ENCODE data around the gene EIF5B.
"Not testable (repeated sequence)": the region's sequence is repeated elsewhere in the genome, so short reads cannot be mapped to it uniquely, and the experiment has no call there.

EIF5B gene

GRCh38 chr2:99337113-99338028 is at the start of gene EIF5B:
EIF5B (plus strand) TSS chr2:99337389; CDS start chr2:99337555, 166 bp downstream.
- Histone ChIP-seq H3K36me3 (ENCODE audit: control insufficient read depth, insufficient read depth, low read length) (no peaks in the 10 kb centered on the region; the same call in 1 of the 2 replicates), H3K4me3 (replicated peaks; ENCODE audit: low read depth, low read length) (peak within 1 kb of the TSS; percentile 96), H3K27me3 (replicated peaks; ENCODE audit: control insufficient read depth, insufficient read depth, low read length) (no peaks in the 10 kb centered on the region)
- TF ChIP-seq CTCF (IDR thresholded peaks at IDR 0.05; ENCODE audit: insufficient read depth, low read length, poor library complexity, severe bottlenecking): peak; percentile 88
- peak; percentile 97 for DNase-seq (ENCODE audit: extremely low read depth, insufficient read length)

- Histone ChIP-seq H3K4me3 (replicated peaks; ENCODE audit: low read depth, low read length) (no peak overlapping the region), H3K36me3 (ENCODE audit: control insufficient read depth, insufficient read depth, low read length) (no peaks in the 10 kb centered on the region), H3K27me3 (replicated peaks; ENCODE audit: control insufficient read depth, insufficient read depth, low read length) (no peaks in the 10 kb centered on the region)
- no peak for TF ChIP-seq CTCF (IDR thresholded peaks at IDR 0.05; ENCODE audit: insufficient read depth, low read length, poor library complexity, severe bottlenecking)
- no peak for DNase-seq (ENCODE audit: extremely low read depth, insufficient read length)
Measured at GRCh38 chr2:99297994-99298393, 39.2 kb upstream of the EIF5B start.

DNA sequence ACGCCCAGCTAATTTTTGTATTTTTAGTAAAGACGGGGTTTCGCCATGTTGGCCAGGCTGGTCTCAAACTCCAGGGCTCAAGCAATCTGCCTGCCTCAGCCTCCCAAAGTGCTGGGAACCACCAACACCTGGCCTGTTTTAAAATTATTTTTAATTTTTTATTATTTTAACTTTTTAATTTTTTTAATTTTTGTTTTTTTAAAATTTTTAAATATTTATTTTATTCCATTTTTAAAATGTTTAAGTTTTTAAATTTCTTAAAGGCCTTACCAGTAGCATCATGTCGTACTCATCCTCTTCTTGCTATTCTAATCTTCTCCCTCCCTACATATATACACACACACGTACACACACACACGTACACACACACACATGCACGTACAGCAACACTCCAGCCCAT is 37.6 kb upstream of the EIF5B start:
- H3K27me3 ChIP-seq (replicated peaks; ENCODE audit: control insufficient read depth, insufficient read depth, low read length): no peaks in the 10 kb centered on the region
- H3K36me3 ChIP-seq (ENCODE audit: control insufficient read depth, insufficient read depth, low read length): no peaks in the 10 kb centered on the region; the same call in 1 of the 2 replicates
- no peak overlapping the region for H3K4me3 ChIP-seq (replicated peaks; ENCODE audit: low read depth, low read length)
- no peak for TF ChIP-seq CTCF (IDR thresholded peaks at IDR 0.05; ENCODE audit: insufficient read depth, low read length, poor library complexity, severe bottlenecking)
- no peak for DNase-seq (ENCODE audit: extremely low read depth, insufficient read length)

- H3K4me3 ChIP-seq (replicated peaks; ENCODE audit: low read depth, low read length); H3K36me3 ChIP-seq (ENCODE audit: control insufficient read depth, insufficient read depth, low read length); DNase-seq (ENCODE audit: extremely low read depth, insufficient read length); H3K27me3 ChIP-seq (replicated peaks; ENCODE audit: control insufficient read depth, insufficient read depth, low read length): not testable (repeated sequence)
Measured at GRCh38 chr2:99301097-99301496, 36.1 kb upstream of the EIF5B start, which contains the start of gene LYG1. LYG1 (minus strand) TSS chr2:99301197; CDS start chr2:99295670, 5,527 bp downstream.

DNA sequence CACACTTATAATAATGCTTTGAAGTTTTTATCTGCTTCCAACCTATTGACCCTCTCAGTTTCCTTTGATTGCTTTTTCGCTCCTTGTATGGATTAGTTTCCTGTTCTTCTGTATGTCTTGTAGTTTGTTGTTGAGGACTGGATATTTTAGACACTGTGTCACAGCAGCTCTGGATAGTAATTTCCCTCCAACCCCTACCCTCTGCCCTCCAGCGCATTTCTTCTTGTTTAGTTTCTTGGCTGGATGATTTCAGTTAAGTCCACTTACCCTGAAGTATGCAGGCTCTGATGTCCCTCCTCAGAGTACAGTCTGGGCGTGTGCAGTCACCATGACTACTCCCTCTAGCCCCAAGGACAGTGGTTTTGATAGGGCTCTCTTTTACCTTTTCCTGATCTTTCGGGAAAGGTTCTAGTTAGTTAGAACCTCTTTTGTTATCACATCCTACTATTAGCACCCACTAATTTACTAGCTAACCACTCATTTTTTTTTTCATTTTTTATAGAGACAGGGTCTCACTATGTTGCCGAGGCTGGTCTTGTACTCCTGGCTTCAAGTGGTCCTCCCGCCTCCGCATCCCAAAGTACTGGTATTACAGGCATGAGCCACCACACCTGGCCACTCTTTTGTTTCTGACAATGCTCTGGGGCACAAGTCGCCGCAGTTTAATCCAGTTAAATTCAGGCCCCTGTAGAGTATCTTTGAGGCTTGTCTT is 19.9 kb upstream of the EIF5B start:
- Histone ChIP-seq H3K36me3 (ENCODE audit: control insufficient read depth, insufficient read depth, low read length) (peaks cover 6% of the 10 kb centered on the region), H3K4me3 (replicated peaks; ENCODE audit: low read depth, low read length) (no peak overlapping the region), H3K27me3 (replicated peaks; ENCODE audit: control insufficient read depth, insufficient read depth, low read length) (no peaks in the 10 kb centered on the region)
- TF ChIP-seq CTCF (IDR thresholded peaks at IDR 0.05; ENCODE audit: insufficient read depth, low read length, poor library complexity, severe bottlenecking): no peak
- no peak for DNase-seq (ENCODE audit: extremely low read depth, insufficient read length)

- not testable (repeated sequence) for H3K36me3 ChIP-seq (ENCODE audit: control insufficient read depth, insufficient read depth, low read length); H3K4me3 ChIP-seq (replicated peaks; ENCODE audit: low read depth, low read length); DNase-seq (ENCODE audit: extremely low read depth, insufficient read length); H3K27me3 ChIP-seq (replicated peaks; ENCODE audit: control insufficient read depth, insufficient read depth, low read length)
Measured at GRCh38 chr2:99317873-99318200, 19.4 kb upstream of the EIF5B start.
